HEK293 (cell line): ENCODE data around the gene NISCH.

Source experiments
- BCL11B ChIP-seq: fragments of 450-650 bp; formaldehyde crosslinking; IDR thresholded peaks from 2 replicates; pipeline ENCODE4 v1.5.1; 2016; ENCODE audit warnings: low read depth, missing biosample characterization, missing genetic modification characterization
- BCL6B ChIP-seq: fragments of 450-650 bp; formaldehyde crosslinking; IDR thresholded peaks from 2 replicates; pipeline ENCODE4 v1.5.1; 2017; ENCODE audit warnings: missing biosample characterization, missing genetic modification characterization
- ELK4 ChIP-seq: IDR thresholded peaks from 2 replicates; pipeline ENCODE4 v1.6.1; 2011; ENCODE audit warnings: mild to moderate bottlenecking, low read depth, low read length, borderline replicate concordance
- GFI1B ChIP-seq: fragments of 450-650 bp; formaldehyde crosslinking; IDR thresholded peaks from 2 replicates; pipeline ENCODE4 v1.5.1; 2016; ENCODE audit warnings: missing biosample characterization, missing genetic modification characterization
- HOXD13 ChIP-seq: sonication (generic); formaldehyde crosslinking; IDR thresholded peaks from 2 replicates; pipeline ENCODE4 v1.8.0; 2022; ENCODE audit warnings: missing genetic modification reagents, borderline replicate concordance
- INSM2 ChIP-seq: fragments of 450-650 bp; formaldehyde crosslinking; IDR thresholded peaks from 2 replicates; pipeline ENCODE4 v1.5.1; 2016; ENCODE audit warnings: missing biosample characterization, missing genetic modification characterization
- OVOL3 ChIP-seq: fragments of 450-650 bp; formaldehyde crosslinking; IDR thresholded peaks from 2 replicates; pipeline ENCODE4 v1.5.1; 2016; ENCODE audit warnings: missing biosample characterization, missing genetic modification characterization
- PRDM1 ChIP-seq: fragments of 450-650 bp; formaldehyde crosslinking; IDR thresholded peaks from 2 replicates; pipeline ENCODE4; 2016; ENCODE audit warnings: missing biosample characterization, missing genetic modification characterization
- SP7 ChIP-seq: fragments of 450-650 bp; formaldehyde crosslinking; IDR thresholded peaks from 2 replicates; pipeline ENCODE4 v1.5.1; 2016; ENCODE audit warnings: missing biosample characterization, missing genetic modification characterization
- YY2 ChIP-seq: fragments of 450-650 bp; formaldehyde crosslinking; IDR thresholded peaks from 2 replicates; pipeline ENCODE4 v1.5.1; 2016; ENCODE audit warnings: missing biosample characterization, missing genetic modification characterization
- ZEB2 ChIP-seq: fragments of 450-650 bp; formaldehyde crosslinking; IDR thresholded peaks from 2 replicates; pipeline ENCODE4 v1.5.1; 2016; ENCODE audit warnings: missing biosample characterization, missing genetic modification characterization
- ZIC2 ChIP-seq: fragments of 450-650 bp; formaldehyde crosslinking; IDR thresholded peaks from 2 replicates; pipeline ENCODE4 v1.5.1; 2016; ENCODE audit warnings: missing biosample characterization, missing genetic modification characterization
- ZNF146 ChIP-seq: fragments of 450-650 bp; formaldehyde crosslinking; IDR thresholded peaks from 2 replicates; pipeline ENCODE4 v1.5.1; 2016; ENCODE audit warnings: missing biosample characterization, missing genetic modification characterization
- ZNF169 ChIP-seq: fragments of 450-650 bp; formaldehyde crosslinking; IDR thresholded peaks from 2 replicates; pipeline ENCODE4 v1.5.1; 2016; ENCODE audit warnings: missing biosample characterization, missing genetic modification characterization
- ZNF174 ChIP-seq: fragments of 450-650 bp; formaldehyde crosslinking; IDR thresholded peaks from 2 replicates; pipeline ENCODE4 v1.5.0; 2017; ENCODE audit warnings: missing biosample characterization, mild to moderate bottlenecking, missing genetic modification characterization
- ZNF202 ChIP-seq: fragments of 450-650 bp; formaldehyde crosslinking; IDR thresholded peaks from 2 replicates; pipeline ENCODE4 v1.5.1; 2016; ENCODE audit warnings: missing biosample characterization, missing genetic modification characterization, borderline replicate concordance
- ZNF280C ChIP-seq: fragments of 450-650 bp; formaldehyde crosslinking; IDR thresholded peaks from 2 replicates; pipeline ENCODE4 v1.5.1; 2016; ENCODE audit warnings: missing biosample characterization, missing genetic modification characterization
- ZNF341 ChIP-seq: fragments of 450-650 bp; formaldehyde crosslinking; IDR thresholded peaks from 2 replicates; pipeline ENCODE4; 2016; ENCODE audit warnings: low read depth, missing biosample characterization, missing genetic modification characterization
- ZNF561 ChIP-seq: fragments of 450-650 bp; IDR thresholded peaks from 2 replicates; pipeline ENCODE4 v1.5.1; 2018; ENCODE audit warnings: missing biosample characterization, missing genetic modification characterization, borderline replicate concordance
- ZNF571 ChIP-seq: fragments of 450-650 bp; formaldehyde crosslinking; IDR thresholded peaks from 2 replicates; pipeline ENCODE4 v1.5.0; 2017; ENCODE audit warnings: missing biosample characterization, missing genetic modification characterization
- ZNF664 ChIP-seq: fragments of 450-650 bp; formaldehyde crosslinking; IDR thresholded peaks from 2 replicates; pipeline ENCODE4 v1.5.1; 2016; ENCODE audit warnings: missing biosample characterization, missing genetic modification characterization
- ZNF677 ChIP-seq: fragments of 450-650 bp; IDR thresholded peaks from 2 replicates; pipeline ENCODE4 v1.5.0; 2018; ENCODE audit warnings: missing biosample characterization, mild to moderate bottlenecking, missing genetic modification characterization, moderate library complexity
- ZNF692 ChIP-seq: fragments of 450-650 bp; formaldehyde crosslinking; IDR thresholded peaks from 2 replicates; pipeline ENCODE4 v1.5.1; 2016; ENCODE audit warnings: missing biosample characterization, missing genetic modification characterization
- ZNF701 ChIP-seq: fragments of 450-650 bp; formaldehyde crosslinking; IDR thresholded peaks from 2 replicates; pipeline ENCODE4 v1.5.1; 2016; ENCODE audit warnings: missing biosample characterization, missing genetic modification characterization
- ZNF776 ChIP-seq: fragments of 450-650 bp; formaldehyde crosslinking; IDR thresholded peaks from 2 replicates; pipeline ENCODE4 v1.5.0; 2017; ENCODE audit warnings: missing biosample characterization, missing genetic modification characterization, borderline replicate concordance
- ZNF791 ChIP-seq: fragments of 450-650 bp; formaldehyde crosslinking; IDR thresholded peaks from 2 replicates; pipeline ENCODE4 v1.5.1; 2016; ENCODE audit warnings: missing biosample characterization, missing genetic modification characterization
- ZNF830 ChIP-seq: fragments of 450-650 bp; IDR thresholded peaks from 2 replicates; pipeline ENCODE4 v1.5.0; 2018; ENCODE audit warnings: missing biosample characterization, missing genetic modification characterization, low read depth, mild to moderate bottlenecking, moderate library complexity
- ZXDB ChIP-seq: fragments of 450-650 bp; formaldehyde crosslinking; IDR thresholded peaks from 2 replicates; pipeline ENCODE4 v1.5.1; 2016; ENCODE audit warnings: missing biosample characterization, missing genetic modification characterization
- TF ChIP-seq, protein P1 (sequence below): fragments of 450-650 bp; formaldehyde crosslinking; IDR thresholded peaks from 2 replicates; pipeline ENCODE4 v1.5.1; 2017; ENCODE audit warnings: missing biosample characterization, mild to moderate bottlenecking, missing genetic modification characterization, moderate library complexity

Gene NISCH

GRCh38 chr3:52533623-52534280, 78.3 kb downstream of the NISCH start, which contains the start of gene NT5DC2 (continued):
- TF ChIP-seq OVOL3 (tag by site-specific recombination) (no peak), PRDM1 (tag by site-specific recombination) (no peak), ZNF169 (tag by site-specific recombination) (no peak), ZNF677 (no peak), ZXDB (tag by site-specific recombination) (no peak), ZIC2 (tag by site-specific recombination) (no peak), ZNF776 (tag by site-specific recombination) (no peak), ZNF664 (no peak), BCL6B (tag by site-specific recombination) (no peak), SP7 (tag by site-specific recombination) (0 out of 2 replicates have a peak, but pooled peaks have one; percentile 14), ZNF280C (tag by site-specific recombination) (no peak), ZNF561 (tag by site-specific recombination) (0 out of 2 replicates have a peak, but pooled peaks have one; percentile 20), ZNF202 (tag by site-specific recombination) (no peak), YY2 (tag by site-specific recombination) (no peak), GFI1B (tag by site-specific recombination) (no peak), HOXD13 (CRISPR knock-in tag) (no peak), INSM2 (no peak), ELK4 (no peak), ZNF174 (no peak), BCL11B (no peak), ZNF146 (no peak), ZNF341 (tag by site-specific recombination) (peak; percentile 26; the same call in 1 of the 2 replicates), ZNF692 (tag by site-specific recombination) (no peak; the same call in 1 of the 2 replicates), ZNF701 (tag by site-specific recombination) (no peak), ZEB2 (tag by site-specific recombination) (no peak), ZNF830 (tag by site-specific recombination) (no peak), ZNF571 (tag by site-specific recombination) (no peak), ZNF791 (tag by site-specific recombination) (no peak)
- TF ChIP-seq, protein P1, sequence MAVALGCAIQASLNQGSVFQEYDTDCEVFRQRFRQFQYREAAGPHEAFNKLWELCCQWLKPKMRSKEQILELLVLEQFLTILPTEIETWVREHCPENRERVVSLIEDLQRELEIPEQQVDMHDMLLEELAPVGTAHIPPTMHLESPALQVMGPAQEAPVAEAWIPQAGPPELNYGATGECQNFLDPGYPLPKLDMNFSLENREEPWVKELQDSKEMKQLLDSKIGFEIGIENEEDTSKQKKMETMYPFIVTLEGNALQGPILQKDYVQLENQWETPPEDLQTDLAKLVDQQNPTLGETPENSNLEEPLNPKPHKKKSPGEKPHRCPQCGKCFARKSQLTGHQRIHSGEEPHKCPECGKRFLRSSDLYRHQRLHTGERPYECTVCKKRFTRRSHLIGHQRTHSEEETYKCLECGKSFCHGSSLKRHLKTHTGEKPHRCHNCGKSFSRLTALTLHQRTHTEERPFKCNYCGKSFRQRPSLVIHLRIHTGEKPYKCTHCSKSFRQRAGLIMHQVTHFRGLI (tag by site-specific recombination) = no peak
